GM13977 (cell line): ENCODE results near the gene IL31.

Experiments used
- DNase-seq: peaks from one replicate; pipeline ENCODE4 v3.0.0; 2012; ENCODE audit warnings: low spot score
- CTCF ChIP-seq: IDR thresholded peaks from 2 replicates; pipeline ENCODE4 v1.5.1; 2012; ENCODE audit warnings: mild to moderate bottlenecking, control low read depth; ENCODE audit not compliant: insufficient read depth; ENCODE audit errors: extremely low read depth, missing control alignments
- in situ Hi-C: fragments of 300-500 bp; cut with MboI; formaldehyde crosslinking; loops from one replicate; pipeline ENCODE4 v1.12.0; 2022; ENCODE audit warnings: low sequenced_read_pairs, low pct_unique_long_range_greater_than_20kb, mixed read lengths, inconsistent platforms; ENCODE audit not compliant: unreplicated experiment

Gene IL31

GRCh38 chr12:122145505-122146330 lies 28.3 kb downstream of the IL31 start:
- no peak for DNase-seq
- in situ Hi-C loops, result no loop called here
- TF ChIP-seq CTCF, result no peak

- in situ Hi-C loops, result no loop called here
- DNase-seq, result no peak
- no peak for TF ChIP-seq CTCF
These were observed 29.1 kb downstream of the IL31 start for GRCh38 chr12:122144885-122145284.

- in situ Hi-C loops, result no loop called here
- no peak for TF ChIP-seq CTCF
- no peak for DNase-seq
These were observed 31.2 kb downstream of the IL31 start for GRCh38 chr12:122142857-122143256.

GRCh38 chr12:122141911-122142725 lies 31.9 kb downstream of the IL31 start:
- in situ Hi-C loops, result no loop called here

GRCh38 chr12:122140467-122141257 lies 33.4 kb downstream of the IL31 start:
- no peak for DNase-seq
- in situ Hi-C loops, result no loop called here

More at GRCh38 chr12:122141911-122142725, 31.9 kb downstream of the IL31 start:
- TF ChIP-seq CTCF, result no peak
- no peak for DNase-seq

More at GRCh38 chr12:122140467-122141257, 33.4 kb downstream of the IL31 start:
- no peak for TF ChIP-seq CTCF
